Liver (tissue), 9 donors: ENCODE measurements around the gene ANGPTL3. TPM values are rescaled to one million over a fixed set of nuclear protein-coding genes. Genes with fewer than 3 reads are reported as not detected.

Source experiments
- DNase-seq: peaks from one replicate; pipeline ENCODE4 v3.0.0-alpha.2; 2017; ENCODE audit warnings: low spot score
- H3K27ac ChIP-seq, 2 donors: one replicate each; pipeline ENCODE4 v1.7.0; 2013; ENCODE audit warnings: inconsistent platforms in 2 of 2, low read length in 2 of 2, control low read depth in 1 of 2, low read depth in 1 of 2, mild to moderate bottlenecking in 1 of 2
- H3K27me3 ChIP-seq, 4 donors: one replicate each; pipeline versions ENCODE4 v1.6.1 to v1.7.0; 2013; ENCODE audit warnings: low read length in 3 of 4, inconsistent platforms in 1 of 4, mild to moderate bottlenecking in 1 of 4, moderate library complexity in 1 of 4; ENCODE audit not compliant: control insufficient read depth in 4 of 4, insufficient read depth in 4 of 4
- H3K36me3 ChIP-seq, 4 donors: one replicate each; pipeline versions ENCODE4 v1.6.1 to v1.7.0; 2013; ENCODE audit warnings: low read length in 3 of 4, mild to moderate bottlenecking in 3 of 4, low read depth in 1 of 4, moderate library complexity in 1 of 4; ENCODE audit not compliant: control insufficient read depth in 4 of 4, insufficient read depth in 3 of 4
- H3K4me1 ChIP-seq, 4 donors: one replicate each; pipeline versions ENCODE4 v1.6.1 to v1.7.0; 2013; ENCODE audit warnings: low read length in 3 of 4, mild to moderate bottlenecking in 3 of 4, moderate library complexity in 1 of 4; ENCODE audit not compliant: control insufficient read depth in 4 of 4, insufficient read depth in 4 of 4
- H3K4me3 ChIP-seq, 3 donors: one replicate each; pipeline versions ENCODE4 v1.6.1 to v1.7.0; 2013; ENCODE audit warnings: low read length in 3 of 3, control low read depth in 1 of 3, low read depth in 1 of 3, mild to moderate bottlenecking in 1 of 3
- H3K9ac ChIP-seq, 2 donors: one replicate each; pipeline ENCODE4 v1.7.0; 2013; ENCODE audit warnings: low read length in 2 of 2, mild to moderate bottlenecking in 2 of 2, moderate library complexity in 2 of 2, control low read depth in 1 of 2, low read depth in 1 of 2
- H3K9me3 ChIP-seq, 4 donors: one replicate each; pipeline versions ENCODE4 v1.6.1 to v1.7.0; 2013; ENCODE audit warnings: low read length in 3 of 4; ENCODE audit not compliant: control insufficient read depth in 4 of 4
- CTCF ChIP-seq: fragments of 150-350 bp; IDR thresholded peaks from 2 replicates; pipeline ENCODE4 v1.5.1; 2017; ENCODE audit warnings: improper control_type of control experiment, low read depth, low read length; ENCODE audit not compliant: missing input control
- EGR1 ChIP-seq, 2 donors: IDR thresholded peaks; 2 replicates each; pipeline ENCODE4 v1.6.1; 2016 to 2018; ENCODE audit warnings: antibody characterized with exemption in 2 of 2, low read depth in 2 of 2
- FOXA1 ChIP-seq: IDR thresholded peaks from 2 replicates; pipeline ENCODE4 v1.6.1; 2016; ENCODE audit warnings: antibody characterized with exemption
- FOXA2 ChIP-seq: IDR thresholded peaks from 2 replicates; pipeline ENCODE4 v1.6.1; 2016; ENCODE audit warnings: antibody characterized with exemption
- HNF4A ChIP-seq, 2 donors: conservative IDR thresholded peaks; 2 replicates each; pipeline ENCODE4 v1.6.1; 2016; ENCODE audit warnings: antibody characterized with exemption in 2 of 2, mild to moderate bottlenecking in 2 of 2
- HNF4G ChIP-seq: IDR thresholded peaks from 2 replicates; pipeline ENCODE4 v1.6.1; 2016; ENCODE audit warnings: antibody characterized with exemption
- JUND ChIP-seq, 2 donors: IDR thresholded peaks; 2 replicates each; pipeline ENCODE4 v1.6.1; 2016; ENCODE audit warnings: antibody characterized with exemption in 2 of 2
- RAD21 ChIP-seq, 2 donors: IDR thresholded peaks; 2 replicates each; pipeline ENCODE4 v1.6.1; 2016; ENCODE audit warnings: antibody characterized with exemption in 2 of 2, mild to moderate bottlenecking in 2 of 2
- REST ChIP-seq: IDR thresholded peaks from 2 replicates; pipeline ENCODE4 v1.6.1; 2016; ENCODE audit warnings: antibody characterized with exemption, mild to moderate bottlenecking
- RXRA ChIP-seq, 2 donors: IDR thresholded peaks; 2 replicates each; pipeline ENCODE4 v1.6.1; 2017 to 2018; ENCODE audit warnings: antibody characterized with exemption in 2 of 2, mild to moderate bottlenecking in 1 of 2
- SP1 ChIP-seq: IDR thresholded peaks from 2 replicates; pipeline ENCODE4 v1.6.1; 2018; ENCODE audit warnings: antibody characterized with exemption, mild to moderate bottlenecking
- TAF1 ChIP-seq: conservative IDR thresholded peaks from 2 replicates; pipeline ENCODE4 v1.6.1; 2016; ENCODE audit warnings: antibody characterized with exemption, mild to moderate bottlenecking
- YY1 ChIP-seq: IDR thresholded peaks from 2 replicates; pipeline ENCODE4 v1.6.1; 2016; ENCODE audit warnings: antibody characterized with exemption, mild to moderate bottlenecking
- ZBTB33 ChIP-seq: IDR thresholded peaks from 2 replicates; pipeline ENCODE4 v1.6.1; 2016; ENCODE audit warnings: antibody characterized with exemption
- WGBS: extraction: QIAGEN DNeasy Blood & Tissue Kit; methylation state at CpG from one replicate; pipeline ENCODE4 v1.1.7; 2013; 5-methylcytosine and 5-hydroxymethylcytosine counted together
- polyA plus RNA-seq, 2 donors: library from polyadenylated mRNA; stranded (reverse) in 1 of 2; unstranded in 1 of 2; fragments of 200-250 nt in 1 of 2; fragments of >200 nt in 1 of 2; fragmentation: Nextera tagmentation in 1 of 2; extraction: Ambion mirVana in 1 of 2; gene quantifications; one replicate each; pipeline versions ENCODE4 v1.2.1 to v1.2.3, GENCODE V29; 2013 to 2015
- total RNA-seq, 2 donors: library from RNA; depleted of rRNA; stranded (reverse); fragments of >200 nt; gene quantifications; one replicate each; pipeline ENCODE4 v1.2.3, GENCODE V29; 2014
- TF ChIP-seq, protein P1 (sequence below): IDR thresholded peaks from 2 replicates; pipeline ENCODE4 v1.6.1; 2016; ENCODE audit warnings: antibody characterized with exemption
- TF ChIP-seq, protein P2 (sequence below): IDR thresholded peaks from 2 replicates; pipeline ENCODE4 v1.6.1; 2016; ENCODE audit warnings: antibody characterized with exemption
- donor health status: healthy.
- donor health status: healthy.
- donor health status: healthy.
- donor health status: healthy.
- donor health status: healthy.

The ANGPTL3 gene
- total and polyA plus RNA-seq, 4 donors: 121 to 238 (median 172) TPM

DNA sequence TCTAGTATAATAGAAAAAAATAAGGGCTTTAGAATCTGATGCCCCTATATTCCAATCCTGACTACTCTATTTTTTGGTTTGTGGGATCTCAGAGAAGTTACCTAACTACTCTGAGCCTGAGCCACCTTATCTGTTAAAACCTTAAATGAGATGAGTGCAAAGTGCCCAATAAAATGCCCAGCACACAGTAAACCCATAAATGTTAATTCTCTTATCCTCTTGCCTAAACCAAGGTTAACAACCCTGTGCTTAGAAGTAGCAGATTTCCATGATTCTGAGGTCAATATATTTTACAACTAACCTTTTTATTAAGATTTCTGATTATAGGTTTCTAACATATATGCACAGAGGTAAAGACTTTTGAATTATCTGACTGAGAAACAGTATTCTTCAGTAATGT lies 55.1 kb downstream of the ANGPTL3 start:
- TF ChIP-seq ZBTB33 (no peak), CTCF (no peak), HNF4A (conservative IDR thresholded peaks at IDR 0.05) (no peak), FOXA1 (no peak), YY1 (no peak), TAF1 (no peak), JUND (IDR thresholded peaks at IDR 0.05) (no peak), RXRA (IDR thresholded peaks at IDR 0.05) (no peak)
- TF ChIP-seq, protein P1, sequence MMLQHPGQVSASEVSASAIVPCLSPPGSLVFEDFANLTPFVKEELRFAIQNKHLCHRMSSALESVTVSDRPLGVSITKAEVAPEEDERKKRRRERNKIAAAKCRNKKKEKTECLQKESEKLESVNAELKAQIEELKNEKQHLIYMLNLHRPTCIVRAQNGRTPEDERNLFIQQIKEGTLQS: no peak
- DNase-seq: no peak

DNA sequence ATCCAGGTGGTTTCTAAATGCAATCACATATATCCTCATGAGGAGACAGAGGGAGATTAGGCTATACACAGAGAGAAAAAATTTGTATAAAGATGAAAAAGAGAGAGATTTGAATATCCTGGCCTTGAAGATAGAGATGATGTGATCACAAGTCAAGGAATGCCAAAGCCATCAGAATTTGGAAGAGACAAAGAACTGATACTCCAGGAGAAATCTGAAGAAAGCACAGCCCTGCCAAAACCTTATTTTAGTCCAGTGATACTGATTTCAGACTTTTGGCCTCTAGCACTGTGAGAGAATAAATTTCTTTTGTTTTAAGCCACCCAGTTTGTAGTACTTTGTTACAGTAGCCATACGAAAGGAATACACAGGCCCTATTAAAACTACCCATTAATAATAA lies 57.4 kb downstream of the ANGPTL3 start:
- Histone ChIP-seq H3K27me3 (no peaks in the 10 kb centered on the region), H3K4me3 (no peak overlapping the region), H3K4me1 (peaks cover 0 to 8% (median 2%) of the 10 kb centered on the region in 4 donors), H3K27ac (no peak overlapping the region), H3K36me3 (peaks cover 0 to 1% (median 0%) of the 10 kb centered on the region in 4 donors), H3K9me3 (no peaks in the 10 kb centered on the region), H3K9ac (no peak overlapping the region)
- no peak for DNase-seq
- WGBS: 99% methylated on average over 1 of the region's 1 CpG
- TF ChIP-seq HNF4G (no peak), HNF4A (conservative IDR thresholded peaks at IDR 0.05) (no peak), TAF1 (no peak), CTCF (no peak), REST (no peak), RAD21 (IDR thresholded peaks at IDR 0.05) (no peak), YY1 (no peak), JUND (IDR thresholded peaks at IDR 0.05) (no peak), FOXA2 (no peak), SP1 (no peak), EGR1 (IDR thresholded peaks at IDR 0.05; ENCODE audit: low read depth in 2 of 2) (no peak)
- TF ChIP-seq, protein P2, sequence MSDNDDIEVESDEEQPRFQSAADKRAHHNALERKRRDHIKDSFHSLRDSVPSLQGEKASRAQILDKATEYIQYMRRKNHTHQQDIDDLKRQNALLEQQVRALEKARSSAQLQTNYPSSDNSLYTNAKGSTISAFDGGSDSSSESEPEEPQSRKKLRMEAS: no peak
- TF ChIP-seq, protein P1: no peak

More for the DNA sequence above, 55.1 kb downstream of the ANGPTL3 start:
- Histone ChIP-seq H3K27ac (no peak overlapping the region), H3K9me3 (no peaks in the 10 kb centered on the region), H3K4me3 (no peak overlapping the region), H3K4me1 (peaks cover 0 to 8% (median 2%) of the 10 kb centered on the region in 4 donors), H3K36me3 (peaks cover 0 to 5% (median 0%) of the 10 kb centered on the region in 4 donors), H3K27me3 (no peaks in the 10 kb centered on the region), H3K9ac (no peak overlapping the region)
